Mononuclear cell (primary cell): ENCODE results near the gene ZNF546. TPM values are rescaled to one million over a fixed set of nuclear protein-coding genes. Genes with fewer than 3 reads are reported as not detected.
A peak's percentile ranks its signal among the peaks of the same experiment; 100 is the strongest.
"Not testable (repeated sequence)": the region's sequence is repeated elsewhere in the genome, so short reads cannot be mapped to it uniquely, and the experiment has no call there.

Source experiments
- H3K27me3 ChIP-seq: 2 replicates; pipeline ENCODE4 v1.6.0; 2011; ENCODE audit warnings: low read length, control low read depth; ENCODE audit not compliant: insufficient read depth
- H3K4me1 ChIP-seq: 2 replicates; pipeline ENCODE4 v1.5.1; 2011; ENCODE audit warnings: mild to moderate bottlenecking, low read length, control low read depth; ENCODE audit not compliant: insufficient read depth
- H3K4me3 ChIP-seq: 2 replicates; pipeline ENCODE4 v1.5.1; 2011; ENCODE audit warnings: mild to moderate bottlenecking, low read length, moderate library complexity
- H3K9me3 ChIP-seq: 2 replicates; pipeline ENCODE4 v1.5.1; 2011; ENCODE audit warnings: low read depth, mild to moderate bottlenecking, control low read depth, low read length
- total RNA-seq: library from RNA; depleted of rRNA; stranded (reverse); fragments of >200 nt; gene quantifications from one replicate; pipeline ENCODE4 v1.2.3, GENCODE V29; 2012

ZNF546 gene
- total RNA-seq, 1 donor: 1.5 TPM

DNA sequence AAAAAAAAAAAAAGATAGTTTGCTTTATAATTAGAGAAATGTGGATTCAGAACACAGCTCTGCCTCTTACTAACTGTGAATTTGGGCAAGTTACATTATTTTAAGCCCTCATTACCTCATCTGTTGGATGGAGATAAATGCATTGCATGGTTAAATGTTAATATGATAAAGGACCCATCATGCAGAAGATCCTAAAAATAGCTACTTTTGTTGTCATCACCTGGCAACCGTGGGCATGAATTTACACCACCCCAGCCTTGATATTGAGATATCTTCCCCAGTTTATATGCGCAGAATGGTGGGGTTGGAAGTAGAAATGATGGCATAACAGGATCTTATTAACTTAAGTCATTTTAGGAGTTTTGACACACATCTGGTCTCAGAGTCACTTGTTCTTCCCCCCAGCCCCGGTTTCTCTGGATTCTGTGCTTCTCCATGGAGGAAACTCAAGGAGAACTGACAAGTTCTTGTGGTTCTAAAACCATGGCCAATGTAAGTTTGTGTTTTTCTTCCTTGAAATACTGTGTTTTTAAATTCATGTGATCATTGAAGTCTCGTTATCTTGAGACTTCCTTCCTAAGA, 8.9 kb downstream of the ZNF546 start:
- no peak overlapping the region for H3K4me3 ChIP-seq
- H3K9me3 ChIP-seq: peaks cover 5% of the 10 kb centered on the region
- no peaks in the 10 kb centered on the region for H3K4me1 ChIP-seq
- H3K27me3 ChIP-seq: no peaks in the 10 kb centered on the region

DNA sequence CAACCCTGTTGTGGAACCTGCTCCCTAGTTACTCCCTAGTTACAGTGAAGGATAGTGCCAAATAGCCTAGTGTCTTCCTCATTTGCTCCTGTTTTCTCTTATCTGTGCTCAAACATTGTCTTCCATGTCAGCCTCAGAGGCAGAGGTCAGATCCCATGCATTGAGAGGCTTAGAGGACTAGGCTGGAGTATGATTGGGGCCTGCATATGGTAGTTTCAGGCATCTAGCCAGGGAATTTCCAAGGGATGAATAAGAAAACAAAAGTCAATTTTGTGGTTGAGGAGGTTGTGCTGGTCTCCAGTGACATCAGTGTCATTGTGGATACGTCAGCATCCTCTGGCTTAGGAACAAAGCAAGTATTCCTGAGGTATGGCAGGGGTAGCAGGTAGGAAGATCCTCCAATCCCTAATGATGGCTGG, 9.4 kb downstream of the ZNF546 start:
- Histone ChIP-seq H3K4me3 (no peak overlapping the region), H3K4me1 (no peaks in the 10 kb centered on the region), H3K27me3 (no peaks in the 10 kb centered on the region), H3K9me3 (peaks cover 5% of the 10 kb centered on the region)

DNA sequence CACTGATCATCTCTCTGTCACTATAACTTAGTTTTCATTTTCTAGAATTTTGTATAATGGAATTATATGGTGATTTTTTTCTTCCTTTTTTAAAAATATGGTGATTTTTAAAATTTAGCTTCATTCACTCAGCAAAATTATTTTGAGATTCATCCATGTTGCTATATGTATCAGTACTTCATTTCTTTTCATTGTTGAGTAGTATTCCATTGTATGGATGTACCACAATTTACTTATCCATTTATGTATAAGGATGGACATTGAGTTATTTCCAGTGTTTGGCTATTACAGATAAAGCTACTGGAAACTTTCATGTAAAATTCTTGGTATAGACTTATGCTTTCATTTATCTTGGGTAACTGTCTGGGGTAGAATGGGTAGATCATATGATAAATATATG, 12.8 kb downstream of the ZNF546 start:
- Histone ChIP-seq H3K9me3 (peaks cover 27% of the 10 kb centered on the region), H3K4me3 (no peak overlapping the region), H3K4me1 (no peaks in the 10 kb centered on the region), H3K27me3 (no peaks in the 10 kb centered on the region)

DNA sequence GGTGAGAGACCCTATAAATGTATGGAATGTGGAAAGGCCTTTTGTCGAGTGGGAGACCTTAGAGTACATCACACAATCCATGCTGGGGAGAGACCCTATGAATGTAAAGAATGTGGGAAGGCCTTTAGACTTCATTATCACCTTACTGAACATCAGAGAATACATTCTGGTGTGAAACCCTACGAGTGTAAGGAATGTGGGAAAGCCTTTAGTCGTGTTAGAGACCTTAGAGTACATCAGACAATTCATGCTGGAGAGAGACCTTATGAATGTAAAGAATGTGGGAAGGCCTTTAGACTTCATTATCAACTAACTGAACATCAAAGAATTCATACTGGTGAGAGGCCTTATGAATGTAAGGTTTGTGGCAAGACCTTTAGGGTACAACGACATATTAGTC, 17.1 kb downstream of the ZNF546 start:
- H3K4me3 ChIP-seq: no peak overlapping the region
- H3K27me3 ChIP-seq: no peaks in the 10 kb centered on the region
- no peaks in the 10 kb centered on the region for H3K4me1 ChIP-seq
- H3K9me3 ChIP-seq: peaks cover 55% of the 10 kb centered on the region

DNA sequence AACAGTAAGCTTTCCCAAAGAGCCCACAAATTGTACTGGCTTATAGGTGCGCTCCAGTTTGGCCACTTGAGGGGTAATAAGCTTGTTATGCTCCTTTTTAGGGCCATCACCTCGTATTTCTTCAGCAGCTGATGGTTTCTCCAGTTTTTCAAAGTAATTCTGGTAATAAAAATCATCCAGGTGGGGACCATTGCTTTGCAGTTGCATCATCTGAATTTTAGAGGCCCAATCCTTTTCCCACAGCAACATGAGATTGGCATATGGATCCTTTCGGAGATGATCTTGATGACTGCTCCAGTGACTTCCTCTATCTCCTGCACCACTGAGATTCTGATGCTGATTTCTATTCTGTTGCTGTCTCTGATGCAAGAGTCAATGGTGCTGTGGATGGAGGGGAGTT, 27.1 kb downstream of the ZNF546 start:
- Histone ChIP-seq H3K4me1 (no peaks in the 10 kb centered on the region), H3K9me3 (peaks cover 64% of the 10 kb centered on the region), H3K27me3 (no peaks in the 10 kb centered on the region), H3K4me3 (no peak overlapping the region)

DNA sequence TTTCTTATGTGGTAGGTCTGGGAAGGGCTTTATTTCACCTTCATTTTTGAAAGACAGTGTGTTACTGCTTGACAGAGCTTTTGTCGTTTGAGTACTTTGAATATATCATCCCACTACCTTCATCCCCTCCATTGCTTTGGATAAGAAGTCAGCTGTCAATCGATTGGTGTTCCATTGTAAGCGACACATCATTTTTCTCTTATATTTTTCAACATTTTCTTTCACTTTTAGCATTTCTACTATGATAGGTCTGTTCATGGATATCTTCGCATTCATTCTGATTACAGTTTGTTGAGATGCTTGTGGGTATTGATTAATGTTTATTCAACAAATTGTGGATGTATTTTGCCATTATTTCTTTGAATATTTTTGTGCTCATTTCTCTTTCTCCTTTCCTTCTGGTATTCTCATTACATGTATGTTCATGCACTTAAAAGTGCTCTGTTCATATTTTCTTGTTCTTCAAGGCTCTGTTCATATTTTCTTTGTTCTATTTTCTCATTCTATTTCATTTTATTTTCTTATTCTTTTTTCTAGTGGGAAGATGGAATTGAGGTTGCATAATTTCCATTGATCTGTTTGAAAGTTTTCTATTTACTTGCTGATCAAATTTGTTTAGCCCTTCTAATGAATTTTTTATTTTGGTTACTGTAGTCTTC, 29.2 kb downstream of the ZNF546 start:
- no peak overlapping the region for H3K4me3 ChIP-seq
- H3K4me1 ChIP-seq: no peaks in the 10 kb centered on the region
- peaks cover 80% of the 10 kb centered on the region for H3K9me3 ChIP-seq
- no peaks in the 10 kb centered on the region for H3K27me3 ChIP-seq

DNA sequence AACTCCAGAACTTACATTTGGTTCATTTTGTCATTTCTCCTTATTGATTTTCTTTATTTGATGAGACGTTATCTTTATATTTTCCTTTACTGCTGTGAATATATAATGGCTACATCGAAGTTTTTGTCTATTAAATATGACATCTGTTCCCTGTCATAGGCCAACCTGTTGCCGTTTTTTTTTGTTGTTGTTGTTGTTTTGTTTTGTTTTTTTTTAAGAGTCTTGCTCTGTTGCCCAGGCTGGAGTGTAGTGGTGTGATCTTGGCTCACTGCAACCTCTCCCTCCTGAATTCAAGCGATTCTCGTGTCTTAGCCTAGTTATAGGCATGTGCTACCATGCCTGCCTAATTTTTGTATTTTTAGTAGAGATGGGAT, 29.7 kb downstream of the ZNF546 start:
- H3K9me3 ChIP-seq: peaks cover 81% of the 10 kb centered on the region
- H3K27me3 ChIP-seq: no peaks in the 10 kb centered on the region
- no peak overlapping the region for H3K4me3 ChIP-seq
- H3K4me1 ChIP-seq: no peaks in the 10 kb centered on the region

DNA sequence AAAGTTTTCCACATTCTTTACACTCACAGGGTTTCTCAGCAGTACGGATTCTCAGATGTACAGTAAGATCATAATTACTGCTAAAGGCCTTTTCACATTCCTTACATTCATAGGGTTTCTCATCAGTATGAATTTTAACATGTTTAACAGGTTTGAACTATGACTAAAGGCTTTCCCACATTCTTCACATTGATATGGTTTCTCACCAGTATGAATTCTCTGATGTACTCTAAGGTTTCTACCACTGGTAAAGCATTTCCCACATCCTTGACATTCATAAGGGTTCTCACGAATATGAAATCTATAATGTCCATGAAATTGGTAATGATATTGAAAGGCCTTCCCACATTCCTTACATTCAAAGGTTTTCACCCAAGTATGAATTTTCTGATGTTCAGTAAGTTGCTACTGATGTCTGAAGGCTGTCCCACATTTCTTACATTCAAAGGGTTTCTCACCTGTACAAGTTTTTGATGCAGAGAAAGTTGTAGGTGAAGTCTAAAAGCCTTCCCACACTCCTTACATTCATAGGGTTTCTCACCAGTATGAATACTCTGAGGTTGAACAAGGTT, 37.2 kb downstream of the ZNF546 start:
- Histone ChIP-seq H3K4me3 (no peak overlapping the region), H3K27me3 (no peaks in the 10 kb centered on the region)

DNA sequence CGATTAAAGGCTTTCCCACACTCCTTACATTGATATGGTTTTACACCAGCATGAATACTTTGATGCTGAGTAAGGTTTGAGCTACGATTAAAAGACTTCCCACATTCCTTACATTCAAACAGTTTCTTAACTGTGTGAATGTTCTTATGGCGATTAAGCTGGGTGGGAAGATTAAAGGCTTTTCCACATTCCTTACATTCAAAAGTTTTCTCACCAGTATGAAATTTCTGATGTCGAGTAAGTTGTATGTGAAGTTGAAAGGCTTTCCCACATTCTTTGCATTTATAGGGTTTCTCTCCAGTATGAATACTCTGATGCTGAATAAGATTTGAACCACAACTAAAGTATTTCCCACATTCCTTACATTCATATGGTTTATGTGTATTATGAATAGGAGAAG, 39.1 kb downstream of the ZNF546 start:
- no peaks in the 10 kb centered on the region for H3K27me3 ChIP-seq
- peaks cover 65% of the 10 kb centered on the region for H3K9me3 ChIP-seq

More for the DNA sequence above, 37.2 kb downstream of the ZNF546 start:
- peaks cover 84% of the 10 kb centered on the region for H3K9me3 ChIP-seq
- no peaks in the 10 kb centered on the region for H3K4me1 ChIP-seq

DNA sequence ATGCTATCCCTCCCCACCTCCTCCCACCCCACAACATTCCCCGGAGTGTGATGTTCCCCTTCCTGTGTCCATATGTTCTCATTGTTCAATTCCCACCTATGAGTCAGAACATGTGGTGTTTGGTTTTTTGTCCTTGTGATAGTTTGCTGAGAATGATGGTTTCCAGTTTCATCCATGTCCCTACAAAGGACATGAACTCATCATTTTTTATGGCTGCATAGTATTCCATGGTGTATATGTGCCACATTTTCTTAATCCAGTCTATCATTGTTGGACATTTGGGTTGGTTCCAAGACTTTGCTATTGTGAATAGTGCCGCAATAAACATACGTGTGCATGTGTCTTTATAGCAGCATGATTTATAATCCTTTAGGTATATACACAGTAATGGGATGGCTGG, 41.2 kb downstream of the ZNF546 start:
- H3K9me3 ChIP-seq: peaks cover 45% of the 10 kb centered on the region
- H3K27me3 ChIP-seq, H3K4me3 ChIP-seq, H3K4me1 ChIP-seq: not testable (repeated sequence)

More for the DNA sequence above, 39.1 kb downstream of the ZNF546 start:
- H3K4me1 ChIP-seq: no peaks in the 10 kb centered on the region
- H3K4me3 ChIP-seq: no peak overlapping the region

DNA sequence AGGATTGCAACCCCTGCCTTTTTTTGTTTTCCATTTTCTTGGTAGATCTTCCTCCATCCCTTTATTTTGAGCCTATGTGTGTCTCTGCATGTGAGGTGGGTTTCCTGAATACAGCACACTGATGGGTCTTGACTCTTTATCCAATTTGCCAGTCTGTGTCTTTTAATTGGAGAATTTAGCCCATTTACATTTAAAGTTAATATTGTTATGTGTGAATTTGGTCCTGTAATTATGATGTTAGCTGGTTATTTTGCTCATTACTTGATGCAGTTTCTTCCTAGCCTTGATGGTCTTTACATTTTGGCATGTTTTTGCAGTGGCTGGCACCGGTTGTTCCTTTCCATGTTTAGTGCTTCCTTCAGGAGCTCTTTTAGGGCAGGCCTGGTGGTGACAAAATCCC, 44.9 kb downstream of the ZNF546 start:
- peaks cover 25% of the 10 kb centered on the region for H3K9me3 ChIP-seq
- not testable (repeated sequence) for H3K27me3 ChIP-seq, H3K4me1 ChIP-seq, H3K4me3 ChIP-seq

DNA sequence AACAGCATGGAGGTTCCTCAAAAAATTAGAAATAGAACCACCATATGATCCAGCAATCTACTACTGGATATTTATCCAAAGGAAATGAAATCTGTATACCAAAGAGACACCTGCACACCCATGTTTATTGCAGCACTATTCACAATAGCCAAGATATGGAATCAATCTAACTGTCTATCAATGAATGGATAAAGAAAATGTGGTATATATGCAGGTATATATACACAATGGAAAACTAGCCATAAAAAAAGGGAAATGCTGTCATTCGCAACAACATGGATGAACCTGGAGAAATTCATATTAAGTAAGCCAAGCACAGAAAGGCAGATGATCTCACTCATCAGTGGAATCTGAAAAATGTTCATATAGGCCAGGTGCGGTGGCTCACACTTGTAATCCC, 56.6 kb downstream of the ZNF546 start:
- no peaks in the 10 kb centered on the region for H3K27me3 ChIP-seq
- H3K4me3 ChIP-seq: no peak overlapping the region
- peaks cover 17% of the 10 kb centered on the region for H3K4me1 ChIP-seq
- H3K9me3 ChIP-seq: no peaks in the 10 kb centered on the region

DNA sequence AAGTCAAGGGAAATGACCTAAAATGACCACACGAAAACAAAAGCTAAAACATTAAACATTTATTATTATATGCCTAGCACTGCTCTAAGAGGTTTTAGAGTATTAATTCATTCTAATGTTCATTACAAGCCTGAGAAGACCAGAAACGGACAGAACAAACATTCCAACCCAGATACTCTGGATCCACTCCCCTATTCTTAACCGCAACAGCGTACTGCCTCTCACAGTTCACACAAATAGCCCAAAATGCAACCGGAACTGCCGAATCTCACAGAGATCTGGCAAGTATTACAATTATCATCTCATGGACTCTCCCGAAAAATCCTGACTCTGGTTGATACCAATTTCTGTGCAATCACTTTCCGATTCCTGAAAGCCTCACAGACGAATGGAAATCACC, 57.8 kb downstream of the ZNF546 start:
- Histone ChIP-seq H3K27me3 (peaks cover 4% of the 10 kb centered on the region), H3K4me1 (peaks cover 17% of the 10 kb centered on the region), H3K4me3 (no peak overlapping the region), H3K9me3 (peaks cover 7% of the 10 kb centered on the region)

DNA sequence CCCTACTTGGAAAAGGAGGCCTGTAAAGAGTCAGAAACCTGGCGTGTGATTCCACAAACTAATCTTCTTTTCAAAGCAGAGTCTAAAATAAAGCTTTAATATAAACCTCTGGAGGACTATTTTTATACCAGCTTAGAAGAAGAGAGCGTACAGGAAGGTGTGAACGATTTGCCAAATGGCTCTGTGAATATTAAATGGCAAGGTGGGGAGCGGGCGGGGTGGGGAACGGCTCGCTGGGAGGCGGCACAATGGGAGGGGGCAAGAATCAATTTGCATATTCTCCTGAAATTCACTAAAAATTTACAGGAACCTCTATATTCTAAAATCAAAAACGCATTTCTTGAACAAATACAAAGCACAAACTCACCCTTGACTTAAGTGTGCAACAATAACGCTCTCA, 58.2 kb downstream of the ZNF546 start:
- H3K4me3 ChIP-seq: peak overlapping the region; percentile 60
- H3K27me3 ChIP-seq: peaks cover 8% of the 10 kb centered on the region
- H3K4me1 ChIP-seq: peaks cover 17% of the 10 kb centered on the region
- peaks cover 11% of the 10 kb centered on the region for H3K9me3 ChIP-seq

DNA sequence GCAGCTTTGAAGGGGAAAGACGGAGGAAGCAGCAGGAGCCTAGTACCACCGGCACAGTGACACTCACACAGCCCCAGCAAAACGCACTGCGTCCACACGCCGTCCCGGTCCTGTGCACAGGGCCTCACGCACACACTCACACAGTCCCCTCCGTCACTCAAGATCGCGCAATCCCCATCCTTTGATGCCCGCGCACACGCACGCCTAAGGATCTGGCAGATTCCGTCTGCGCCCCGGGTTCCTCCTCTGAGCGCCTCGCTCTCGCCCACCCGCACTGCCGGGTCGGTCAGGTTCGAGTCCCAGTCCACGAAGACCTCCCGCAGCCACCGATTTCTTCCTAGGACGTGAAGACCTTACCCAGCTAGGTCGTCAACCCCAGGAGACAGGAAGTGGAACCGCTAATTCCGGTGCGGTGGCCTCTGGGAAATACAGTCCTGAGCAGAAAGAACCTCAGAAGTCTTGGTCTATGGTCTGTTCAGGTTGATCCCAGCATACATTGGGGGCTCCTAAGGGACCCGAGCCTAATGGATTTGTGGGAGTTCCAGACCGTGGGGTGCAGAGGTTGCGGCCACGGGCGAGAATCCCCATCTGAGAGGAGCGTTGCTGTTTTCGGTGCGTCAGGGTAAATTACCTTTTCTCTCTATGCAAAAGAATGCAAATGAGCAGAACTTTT, 59.1 kb downstream of the ZNF546 start, which contains the start of gene ZNF780B:
TSS of gene ZNF780B (minus strand) at position 400 of the 673 bp plus-strand sequence. CDS start 5,899 bp downstream, outside the sequence.
- peaks cover 17% of the 10 kb centered on the region for H3K4me1 ChIP-seq
- H3K4me3 ChIP-seq: peak within 1 kb of the TSS; percentile 60
- peaks cover 16% of the 10 kb centered on the region for H3K9me3 ChIP-seq
- peaks cover 11% of the 10 kb centered on the region for H3K27me3 ChIP-seq
